ENCODE data around the gene UTP14C. TPM values are rescaled to one million over a fixed set of nuclear protein-coding genes. Genes with fewer than 3 reads are reported as not detected.

Gene UTP14C
- total and polyA plus RNA-seq, 2 of the 13 experiments (the other 11 are each of a cell fraction or from before 2014, with no cell fraction given), result 8.8 to 12.2 TPM

DNA sequence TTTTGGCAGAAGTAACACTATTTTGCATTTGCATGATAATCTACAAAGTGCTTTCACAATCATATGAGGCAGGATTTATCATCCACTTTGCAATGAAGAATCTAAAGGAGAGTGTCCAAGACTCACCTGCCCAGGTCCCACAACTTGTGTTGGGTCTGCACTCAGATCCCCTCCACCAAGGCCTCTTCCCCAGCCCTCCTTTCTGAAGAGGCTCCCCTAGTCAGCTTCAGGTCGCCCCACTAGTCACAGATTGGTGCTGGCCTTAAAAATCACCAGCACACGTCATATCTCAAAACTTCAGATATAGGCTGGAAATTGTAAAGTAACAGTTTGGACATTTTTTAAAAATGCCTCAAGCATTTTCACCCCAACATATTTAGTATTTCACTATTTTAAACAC, 30.8 kb upstream of the UTP14C start:
- peaks cover 20% of the 10 kb centered on the region for H4K20me1 ChIP-seq (ENCODE audit: insufficient read depth, low read length)
- ChIA-PET POLR2A (no interaction called here), CTCF (ENCODE audit: low intra/inter-chr PET ratio, low total read pairs) (no interaction called here)
- no TSS peak for BruUV-seq (replicated peaks)
- DNase-seq (ENCODE audit: low spot score) (no peak), FAIRE-seq (no peak), ATAC-seq (no peak)
- H3K9me3 ChIP-seq (ENCODE audit: low read length), result no peaks in the 10 kb centered on the region
- no peak overlapping the region for H3K9ac ChIP-seq (ENCODE audit: insufficient read depth, low read depth, low read length)
- no peak overlapping the region for H3K4me3 ChIP-seq (replicated peaks in 1 of 3; ENCODE audit: insufficient read depth in 1 of 3, low read depth in 2 of 3, low read length in 3 of 3)
- H2AFZ ChIP-seq (ENCODE audit: low read length), result no peak overlapping the region
- no peak overlapping the region for H3K4me2 ChIP-seq (ENCODE audit: low read depth, low read length)
- no peaks in the 10 kb centered on the region for H3K27me3 ChIP-seq (ENCODE audit: control insufficient read depth in 1 of 2, insufficient read depth in 2 of 2, low read length in 2 of 2)
- H3K79me2 ChIP-seq (ENCODE audit: insufficient read depth, low read length), result peaks cover 95% of the 10 kb centered on the region
- in situ Hi-C loops (cut with HindIII; ENCODE audit: extremely low pct_ligation_motif_present, low pct_unique_long_range_greater_than_20kb), result no loop called here
- H3K4me1 ChIP-seq (ENCODE audit: insufficient read depth, low read length), result peaks cover 71% of the 10 kb centered on the region
- intact Hi-C loops (cut with micrococcal nuclease; ENCODE audit: unreplicated experiment), result no loop called here
- H3K36me3 ChIP-seq (replicated peaks in 1 of 2; ENCODE audit: control insufficient read depth in 1 of 2, insufficient read depth in 2 of 2, low read length in 2 of 2), result peaks cover 0 to 17% of the 10 kb centered on the region in 2 experiments; a peak in 3 of 5 replicates
- 100% methylated on average over 2 of the region's 2 CpGs for WGBS (ENCODE audit: low lambda C conversion rate)
- no peak overlapping the region for H3K27ac ChIP-seq (ENCODE audit: extremely low read length, insufficient read depth, low read length)
- TF ChIP-seq LBX2 (CRISPR knock-in tag; IDR thresholded peaks at IDR 0.05; ENCODE audit: borderline replicate concordance) (no peak), CCAR2 (optimal IDR thresholded peaks at IDR 0.05; ENCODE audit: low read depth, low read length) (no peak), GPN1 (CRISPR knock-in tag; IDR thresholded peaks at IDR 0.05; ENCODE audit: borderline replicate concordance) (no peak), MIXL1 (CRISPR knock-in tag; IDR thresholded peaks at IDR 0.05) (no peak), RFXAP (CRISPR knock-in tag; IDR thresholded peaks at IDR 0.05; ENCODE audit: borderline replicate concordance) (no peak), ZNF557 (CRISPR knock-in tag; IDR thresholded peaks at IDR 0.05) (no peak), ZNF292 (CRISPR knock-in tag; IDR thresholded peaks at IDR 0.05; ENCODE audit: borderline replicate concordance, low read depth) (no peak), AHR (CRISPR knock-in tag; IDR thresholded peaks at IDR 0.05) (no peak), ZNF713 (CRISPR knock-in tag; IDR thresholded peaks at IDR 0.05) (no peak), ZBTB1 (CRISPR knock-in tag; IDR thresholded peaks at IDR 0.05; ENCODE audit: borderline replicate concordance) (no peak)
- TF ChIP-seq, protein P1, sequence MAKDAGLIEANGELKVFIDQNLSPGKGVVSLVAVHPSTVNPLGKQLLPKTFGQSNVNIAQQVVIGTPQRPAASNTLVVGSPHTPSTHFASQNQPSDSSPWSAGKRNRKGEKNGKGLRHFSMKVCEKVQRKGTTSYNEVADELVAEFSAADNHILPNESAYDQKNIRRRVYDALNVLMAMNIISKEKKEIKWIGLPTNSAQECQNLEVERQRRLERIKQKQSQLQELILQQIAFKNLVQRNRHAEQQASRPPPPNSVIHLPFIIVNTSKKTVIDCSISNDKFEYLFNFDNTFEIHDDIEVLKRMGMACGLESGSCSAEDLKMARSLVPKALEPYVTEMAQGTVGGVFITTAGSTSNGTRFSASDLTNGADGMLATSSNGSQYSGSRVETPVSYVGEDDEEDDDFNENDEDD (CRISPR knock-in tag; IDR thresholded peaks at IDR 0.05; ENCODE audit: borderline replicate concordance), result no peak
